ENCODE results near the gene SMOC1. TPM values are rescaled to one million over a fixed set of nuclear protein-coding genes. Genes with fewer than 3 reads are reported as not detected.

The SMOC1 gene
- polyA plus RNA-seq, 1 experiment: not detected

GRCh38 chr14:70004791-70005190 lies 125.6 kb downstream of the SMOC1 start:
- POLR2A ChIA-PET: no interaction called here
- TF ChIP-seq CTCF (IDR thresholded peaks at IDR 0.05; ENCODE audit: insufficient read depth, low read depth, low read length): no peak
- no peak overlapping the region for H3K4me3 ChIP-seq (ENCODE audit: low read depth, low read length)
- CTCF ChIA-PET: no interaction called here
- H3K27me3 ChIP-seq (ENCODE audit: control insufficient read depth, insufficient read depth, low read length): no peaks in the 10 kb centered on the region
- H3K36me3 ChIP-seq (ENCODE audit: control insufficient read depth, insufficient read depth, low read length): no peaks in the 10 kb centered on the region
- no peak for DNase-seq (ENCODE audit: low read depth)

GRCh38 chr14:70005281-70005805 lies 126.1 kb downstream of the SMOC1 start:
- H3K4me3 ChIP-seq (ENCODE audit: low read depth, low read length): no peak overlapping the region
- TF ChIP-seq CTCF (IDR thresholded peaks at IDR 0.05; ENCODE audit: insufficient read depth, low read depth, low read length): no peak
- ChIA-PET CTCF (no interaction called here), POLR2A (no interaction called here)
- no peaks in the 10 kb centered on the region; the same call in 1 of the 2 replicates for H3K27me3 ChIP-seq (ENCODE audit: control insufficient read depth, insufficient read depth, low read length)
- DNase-seq (ENCODE audit: low read depth): no peak
- H3K36me3 ChIP-seq (ENCODE audit: control insufficient read depth, insufficient read depth, low read length): no peaks in the 10 kb centered on the region

GRCh38 chr14:70006699-70007098 lies 127.5 kb downstream of the SMOC1 start:
- Histone ChIP-seq H3K36me3 (ENCODE audit: control insufficient read depth, insufficient read depth, low read length) (no peaks in the 10 kb centered on the region), H3K27me3 (ENCODE audit: control insufficient read depth, insufficient read depth, low read length) (no peaks in the 10 kb centered on the region; the same call in 1 of the 2 replicates), H3K4me3 (ENCODE audit: low read depth, low read length) (no peak overlapping the region)
- DNase-seq (ENCODE audit: low read depth): no peak
- ChIA-PET POLR2A (no interaction called here), CTCF (interaction anchor here (2.2 kb wide), 1 partner anchor 21 kb away, joined by 8 read pairs; no protein-coding TSS in a partner anchor)
- no peak for TF ChIP-seq CTCF (IDR thresholded peaks at IDR 0.05; ENCODE audit: insufficient read depth, low read depth, low read length)

- no peak for TF ChIP-seq CTCF (IDR thresholded peaks at IDR 0.05; ENCODE audit: insufficient read depth, low read depth, low read length)
- ChIA-PET CTCF (interaction anchor here (0.6 to 2.2 kb wide), 3 partner anchors 20 to 113 kb away, joined by 3 to 8 read pairs (median 3); no protein-coding TSS in a partner anchor), POLR2A (no interaction called here)
- no peaks in the 10 kb centered on the region; the same call in 1 of the 2 replicates for H3K27me3 ChIP-seq (ENCODE audit: control insufficient read depth, insufficient read depth, low read length)
- H3K4me3 ChIP-seq (ENCODE audit: low read depth, low read length): no peak overlapping the region
- H3K36me3 ChIP-seq (ENCODE audit: control insufficient read depth, insufficient read depth, low read length): no peaks in the 10 kb centered on the region
- DNase-seq (ENCODE audit: low read depth): no peak
Observed at GRCh38 chr14:70008284-70009262, 129.4 kb downstream of the SMOC1 start.

- H3K27me3 ChIP-seq (ENCODE audit: control insufficient read depth, insufficient read depth, low read length): no peaks in the 10 kb centered on the region; the same call in 1 of the 2 replicates
- no peak overlapping the region for H3K4me3 ChIP-seq (ENCODE audit: low read depth, low read length)
- ChIA-PET CTCF (interaction anchor here (0.7 kb wide), 1 partner anchor 45 kb away, joined by 3 read pairs; no protein-coding TSS in a partner anchor), POLR2A (no interaction called here)
- H3K36me3 ChIP-seq (ENCODE audit: control insufficient read depth, insufficient read depth, low read length): no peaks in the 10 kb centered on the region
- TF ChIP-seq CTCF (IDR thresholded peaks at IDR 0.05; ENCODE audit: insufficient read depth, low read depth, low read length): no peak
- DNase-seq (ENCODE audit: low read depth): no peak
Observed at GRCh38 chr14:70009961-70010360, 130.7 kb downstream of the SMOC1 start.
